ENCODE results near the gene PRMT7. TPM values are rescaled to one million over a fixed set of nuclear protein-coding genes. Genes with fewer than 3 reads are reported as not detected.

PRMT7 gene
- total and polyA plus RNA-seq, 2 experiments from 2014 or later: 56.6 to 110 TPM

DNA sequence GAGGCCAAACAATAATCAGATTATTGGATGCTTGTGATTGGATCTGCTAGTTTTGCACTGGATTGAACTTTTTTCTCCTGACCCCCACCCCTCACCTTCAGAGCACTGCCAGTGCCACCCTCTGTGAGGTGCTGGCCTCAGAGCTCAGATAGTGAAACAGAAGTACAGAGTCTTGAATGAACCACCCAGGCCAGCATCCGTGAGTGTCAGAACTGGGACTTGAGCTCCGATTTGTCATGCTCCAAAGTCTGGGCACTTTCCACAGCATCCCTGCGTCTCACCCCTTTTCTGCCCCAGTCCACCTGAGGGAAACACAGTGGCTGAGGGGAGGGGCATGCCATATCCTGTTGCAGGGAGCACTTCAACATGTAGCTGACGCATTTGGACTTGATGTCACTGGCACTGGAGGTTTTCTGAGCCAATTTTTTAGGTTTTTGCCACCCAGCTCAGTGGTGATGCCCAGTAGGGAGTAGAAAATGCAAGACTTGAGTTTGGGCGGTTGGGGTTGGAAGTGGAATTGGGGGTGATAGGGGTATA, 90.2 kb downstream of the PRMT7 start:
- no peak for DNase-seq (ENCODE audit: low read depth in 1 of 2, low spot score in 1 of 2)
- H3K27me3 ChIP-seq: no peaks in the 10 kb centered on the region
- TF ChIP-seq, protein P1, sequence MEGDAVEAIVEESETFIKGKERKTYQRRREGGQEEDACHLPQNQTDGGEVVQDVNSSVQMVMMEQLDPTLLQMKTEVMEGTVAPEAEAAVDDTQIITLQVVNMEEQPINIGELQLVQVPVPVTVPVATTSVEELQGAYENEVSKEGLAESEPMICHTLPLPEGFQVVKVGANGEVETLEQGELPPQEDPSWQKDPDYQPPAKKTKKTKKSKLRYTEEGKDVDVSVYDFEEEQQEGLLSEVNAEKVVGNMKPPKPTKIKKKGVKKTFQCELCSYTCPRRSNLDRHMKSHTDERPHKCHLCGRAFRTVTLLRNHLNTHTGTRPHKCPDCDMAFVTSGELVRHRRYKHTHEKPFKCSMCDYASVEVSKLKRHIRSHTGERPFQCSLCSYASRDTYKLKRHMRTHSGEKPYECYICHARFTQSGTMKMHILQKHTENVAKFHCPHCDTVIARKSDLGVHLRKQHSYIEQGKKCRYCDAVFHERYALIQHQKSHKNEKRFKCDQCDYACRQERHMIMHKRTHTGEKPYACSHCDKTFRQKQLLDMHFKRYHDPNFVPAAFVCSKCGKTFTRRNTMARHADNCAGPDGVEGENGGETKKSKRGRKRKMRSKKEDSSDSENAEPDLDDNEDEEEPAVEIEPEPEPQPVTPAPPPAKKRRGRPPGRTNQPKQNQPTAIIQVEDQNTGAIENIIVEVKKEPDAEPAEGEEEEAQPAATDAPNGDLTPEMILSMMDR (IDR thresholded peaks at IDR 0.05; ENCODE audit: low read depth, low read length): no peak
- H3K27ac ChIP-seq: no peak overlapping the region
- no peaks in the 10 kb centered on the region for H3K36me3 ChIP-seq
- no peaks in the 10 kb centered on the region for H3K4me1 ChIP-seq (ENCODE audit: low read depth)
- no peak overlapping the region for H3K4me3 ChIP-seq
- no peaks in the 10 kb centered on the region for H3K9me3 ChIP-seq (ENCODE audit: low read depth)

DNA sequence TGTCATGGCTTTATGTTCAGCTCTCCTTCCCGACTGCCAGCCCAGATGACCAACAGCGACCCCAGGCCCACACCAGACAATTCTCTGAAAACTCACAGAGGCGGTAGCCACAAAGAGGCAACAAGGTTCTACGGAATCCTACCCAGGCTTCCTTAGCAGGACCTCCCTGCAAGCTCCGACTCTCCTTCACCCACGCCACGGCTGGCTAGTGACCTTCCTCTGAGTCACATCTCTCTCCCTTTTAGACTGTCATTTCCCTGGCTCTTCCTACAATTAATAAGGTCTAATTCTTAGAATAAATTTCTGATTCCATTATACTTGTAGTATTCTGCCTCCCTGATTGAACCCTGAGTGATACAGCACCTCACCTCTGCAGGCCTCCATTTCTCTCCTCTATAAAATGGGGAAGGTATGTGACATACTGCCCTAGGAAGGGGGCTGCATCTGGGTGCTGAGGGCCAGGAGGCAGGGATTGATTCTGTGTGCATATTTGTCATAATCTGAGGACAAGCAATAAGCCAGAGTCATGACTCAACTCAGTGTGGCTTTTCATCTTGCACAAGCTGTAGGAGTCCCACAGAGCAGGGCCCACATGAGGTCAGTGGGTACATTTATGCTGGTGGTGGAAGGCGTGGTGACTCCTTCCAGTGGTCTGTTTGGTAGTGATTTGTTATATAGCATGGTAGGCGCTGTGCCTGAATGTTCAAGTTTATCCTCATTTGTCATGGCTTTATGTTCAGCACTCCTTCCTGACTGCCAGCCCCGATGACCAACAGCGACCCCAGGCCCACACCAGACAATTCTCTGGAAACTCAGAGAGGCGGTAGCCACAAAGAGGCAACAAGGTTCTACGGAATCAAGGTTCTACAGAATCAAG, 91.3 kb downstream of the PRMT7 start:
- H3K9me3 ChIP-seq (ENCODE audit: low read depth): no peaks in the 10 kb centered on the region
- H3K27ac ChIP-seq: no peak overlapping the region
- peak in 1 of 2 donors; percentile 20 for DNase-seq (ENCODE audit: low read depth in 1 of 2, low spot score in 1 of 2)
- no peaks in the 10 kb centered on the region for H3K4me1 ChIP-seq (ENCODE audit: low read depth)
- TF ChIP-seq, protein P1 (IDR thresholded peaks at IDR 0.05; ENCODE audit: low read depth, low read length): no peak
- no peaks in the 10 kb centered on the region for H3K36me3 ChIP-seq
- H3K27me3 ChIP-seq: no peaks in the 10 kb centered on the region
- H3K4me3 ChIP-seq: no peak overlapping the region

DNA sequence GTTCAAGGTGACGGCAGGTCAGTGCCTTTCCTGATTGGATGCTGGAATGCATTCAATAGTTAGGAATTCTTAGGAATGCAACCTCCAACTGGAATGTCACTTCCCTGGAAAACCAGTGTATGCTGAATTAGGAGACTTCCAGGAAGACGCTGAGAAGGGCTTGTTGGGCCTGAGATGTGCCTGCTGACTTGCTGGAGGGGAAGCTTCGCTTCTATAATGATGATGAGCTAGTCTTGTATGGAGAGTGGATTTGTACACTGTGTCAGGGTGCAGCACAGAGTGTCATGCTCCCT, 91.9 kb downstream of the PRMT7 start:
- no peak for DNase-seq (ENCODE audit: low read depth in 1 of 2, low spot score in 1 of 2)
- Histone ChIP-seq H3K4me1 (ENCODE audit: low read depth) (no peaks in the 10 kb centered on the region), H3K27ac (no peak overlapping the region), H3K4me3 (no peak overlapping the region), H3K9me3 (ENCODE audit: low read depth) (no peaks in the 10 kb centered on the region), H3K27me3 (no peaks in the 10 kb centered on the region), H3K36me3 (no peaks in the 10 kb centered on the region)
- TF ChIP-seq, protein P1 (IDR thresholded peaks at IDR 0.05; ENCODE audit: low read depth, low read length): no peak

DNA sequence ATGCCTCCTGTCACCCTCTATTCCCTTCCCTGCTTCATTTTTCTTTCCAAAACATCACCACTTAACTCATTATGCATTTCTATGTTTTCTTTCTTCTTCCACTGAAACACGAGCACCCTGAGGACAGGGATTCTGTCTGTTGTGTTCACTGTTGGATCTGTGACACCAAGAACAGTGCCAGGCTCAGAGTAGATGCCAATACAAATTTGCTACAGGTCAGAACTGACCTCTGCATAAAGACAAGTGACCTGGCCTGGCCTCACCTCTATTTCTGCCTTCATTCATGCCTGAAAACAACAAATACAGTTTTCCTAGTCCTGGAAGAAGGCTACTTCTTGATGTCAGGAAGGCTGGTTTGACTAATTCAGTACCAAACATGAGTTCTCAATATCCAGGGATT, 92.4 kb downstream of the PRMT7 start:
- H3K9me3 ChIP-seq (ENCODE audit: low read depth): no peaks in the 10 kb centered on the region
- no peak overlapping the region for H3K27ac ChIP-seq
- H3K27me3 ChIP-seq: no peaks in the 10 kb centered on the region
- no peak overlapping the region for H3K4me3 ChIP-seq
- H3K36me3 ChIP-seq: no peaks in the 10 kb centered on the region
- no peaks in the 10 kb centered on the region for H3K4me1 ChIP-seq (ENCODE audit: low read depth)
- DNase-seq (ENCODE audit: low read depth in 1 of 2, low spot score in 1 of 2): no peak
- TF ChIP-seq, protein P1 (IDR thresholded peaks at IDR 0.05; ENCODE audit: low read depth, low read length): no peak

DNA sequence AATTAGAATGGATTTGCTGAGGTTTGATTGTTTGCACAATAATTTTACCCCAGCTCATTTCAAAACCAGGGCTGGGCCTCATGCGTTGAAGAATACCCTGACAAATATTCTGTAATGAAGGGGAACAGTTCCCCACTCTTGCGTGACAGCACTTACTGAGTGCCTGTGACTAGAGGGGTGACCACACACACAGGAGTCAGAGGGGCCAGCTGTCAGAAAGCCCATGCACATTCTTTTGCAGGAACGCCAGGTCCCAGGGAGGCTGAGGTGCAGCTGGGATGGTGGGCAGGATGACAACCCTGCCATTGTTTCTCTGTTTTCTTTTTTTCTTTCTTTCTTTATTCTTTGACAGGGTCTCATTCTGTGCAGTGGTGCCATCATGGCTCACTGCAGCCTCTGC, 92.9 kb downstream of the PRMT7 start:
- Histone ChIP-seq H3K36me3 (no peaks in the 10 kb centered on the region), H3K4me3 (no peak overlapping the region), H3K27me3 (no peaks in the 10 kb centered on the region), H3K9me3 (ENCODE audit: low read depth) (no peaks in the 10 kb centered on the region), H3K27ac (no peak overlapping the region), H3K4me1 (ENCODE audit: low read depth) (no peaks in the 10 kb centered on the region)
- no peak for DNase-seq (ENCODE audit: low read depth in 1 of 2, low spot score in 1 of 2)
- TF ChIP-seq, protein P1 (IDR thresholded peaks at IDR 0.05; ENCODE audit: low read depth, low read length): no peak

Data from cardiac muscle cell (in vitro differentiated cells and primary cell).